Measurements from ENCODE around the gene COL6A3.

Gene COL6A3

GRCh38 chr2:237343993-237344392 lies 70.0 kb downstream of the COL6A3 start:
- Histone ChIP-seq H3K9me3 (ENCODE audit: control insufficient read depth, low read length) (no peaks in the 10 kb centered on the region), H3K36me3 (ENCODE audit: control insufficient read depth, insufficient read depth, low read length) (no peaks in the 10 kb centered on the region), H3K4me1 (ENCODE audit: control insufficient read depth, insufficient read depth, low read length, poor library complexity, severe bottlenecking) (no peaks in the 10 kb centered on the region), H3K27me3 (replicated peaks; ENCODE audit: control insufficient read depth, insufficient read depth, low read length, poor library complexity, severe bottlenecking) (no peaks in the 10 kb centered on the region), H3K27ac (ENCODE audit: insufficient read depth, low read length, poor library complexity, severe bottlenecking) (no peak overlapping the region), H3K4me3 (ENCODE audit: insufficient read depth, low read depth, low read length, poor library complexity, severe bottlenecking) (no peak overlapping the region)
- no peak for DNase-seq

GRCh38 chr2:237341872-237342271 lies 72.1 kb downstream of the COL6A3 start:
- Histone ChIP-seq H3K4me1 (ENCODE audit: control insufficient read depth, insufficient read depth, low read length, poor library complexity, severe bottlenecking) (no peaks in the 10 kb centered on the region), H3K27me3 (replicated peaks; ENCODE audit: control insufficient read depth, insufficient read depth, low read length, poor library complexity, severe bottlenecking) (no peaks in the 10 kb centered on the region), H3K9me3 (ENCODE audit: control insufficient read depth, low read length) (no peaks in the 10 kb centered on the region), H3K27ac (ENCODE audit: insufficient read depth, low read length, poor library complexity, severe bottlenecking) (no peak overlapping the region), H3K36me3 (ENCODE audit: control insufficient read depth, insufficient read depth, low read length) (no peaks in the 10 kb centered on the region), H3K4me3 (ENCODE audit: insufficient read depth, low read depth, low read length, poor library complexity, severe bottlenecking) (no peak overlapping the region)
- no peak for DNase-seq

GRCh38 chr2:237337586-237337985 lies 76.4 kb downstream of the COL6A3 start:
- no peaks in the 10 kb centered on the region for H3K36me3 ChIP-seq (ENCODE audit: control insufficient read depth, insufficient read depth, low read length)
- no peak overlapping the region for H3K27ac ChIP-seq (ENCODE audit: insufficient read depth, low read length, poor library complexity, severe bottlenecking)
- H3K27me3 ChIP-seq (replicated peaks; ENCODE audit: control insufficient read depth, insufficient read depth, low read length, poor library complexity, severe bottlenecking): no peaks in the 10 kb centered on the region
- no peak overlapping the region for H3K4me3 ChIP-seq (ENCODE audit: insufficient read depth, low read depth, low read length, poor library complexity, severe bottlenecking)
- no peaks in the 10 kb centered on the region for H3K4me1 ChIP-seq (ENCODE audit: control insufficient read depth, insufficient read depth, low read length, poor library complexity, severe bottlenecking)
- DNase-seq: no peak
- H3K9me3 ChIP-seq (ENCODE audit: control insufficient read depth, low read length): no peaks in the 10 kb centered on the region

GRCh38 chr2:237336131-237336530 lies 77.8 kb downstream of the COL6A3 start:
- no peaks in the 10 kb centered on the region for H3K4me1 ChIP-seq (ENCODE audit: control insufficient read depth, insufficient read depth, low read length, poor library complexity, severe bottlenecking)
- H3K36me3 ChIP-seq (ENCODE audit: control insufficient read depth, insufficient read depth, low read length): no peaks in the 10 kb centered on the region
- H3K27me3 ChIP-seq (replicated peaks; ENCODE audit: control insufficient read depth, insufficient read depth, low read length, poor library complexity, severe bottlenecking): no peaks in the 10 kb centered on the region
- no peaks in the 10 kb centered on the region for H3K9me3 ChIP-seq (ENCODE audit: control insufficient read depth, low read length)
- no peak overlapping the region for H3K27ac ChIP-seq (ENCODE audit: insufficient read depth, low read length, poor library complexity, severe bottlenecking)
- H3K4me3 ChIP-seq (ENCODE audit: insufficient read depth, low read depth, low read length, poor library complexity, severe bottlenecking): no peak overlapping the region
- no peak for DNase-seq

GRCh38 chr2:237333748-237334147 lies 80.2 kb downstream of the COL6A3 start:
- DNase-seq: no peak
- no peaks in the 10 kb centered on the region for H3K36me3 ChIP-seq (ENCODE audit: control insufficient read depth, insufficient read depth, low read length)
- H3K27me3 ChIP-seq (replicated peaks; ENCODE audit: control insufficient read depth, insufficient read depth, low read length, poor library complexity, severe bottlenecking): no peaks in the 10 kb centered on the region
- no peak overlapping the region for H3K27ac ChIP-seq (ENCODE audit: insufficient read depth, low read length, poor library complexity, severe bottlenecking)
- H3K9me3 ChIP-seq (ENCODE audit: control insufficient read depth, low read length): no peaks in the 10 kb centered on the region
- no peaks in the 10 kb centered on the region for H3K4me1 ChIP-seq (ENCODE audit: control insufficient read depth, insufficient read depth, low read length, poor library complexity, severe bottlenecking)
- no peak overlapping the region for H3K4me3 ChIP-seq (ENCODE audit: insufficient read depth, low read depth, low read length, poor library complexity, severe bottlenecking)

GRCh38 chr2:237330541-237330940 lies 83.4 kb downstream of the COL6A3 start:
- Histone ChIP-seq H3K27me3 (replicated peaks; ENCODE audit: control insufficient read depth, insufficient read depth, low read length, poor library complexity, severe bottlenecking) (no peaks in the 10 kb centered on the region), H3K4me3 (ENCODE audit: insufficient read depth, low read depth, low read length, poor library complexity, severe bottlenecking) (no peak overlapping the region), H3K27ac (ENCODE audit: insufficient read depth, low read length, poor library complexity, severe bottlenecking) (no peak overlapping the region), H3K9me3 (ENCODE audit: control insufficient read depth, low read length) (no peaks in the 10 kb centered on the region), H3K36me3 (ENCODE audit: control insufficient read depth, insufficient read depth, low read length) (no peaks in the 10 kb centered on the region), H3K4me1 (ENCODE audit: control insufficient read depth, insufficient read depth, low read length, poor library complexity, severe bottlenecking) (no peaks in the 10 kb centered on the region)
- no peak for DNase-seq

- H3K27ac ChIP-seq (ENCODE audit: insufficient read depth, low read length, poor library complexity, severe bottlenecking): no peak overlapping the region
Observed at GRCh38 chr2:237327175-237327950, 86.6 kb downstream of the COL6A3 start.

GRCh38 chr2:237326266-237327171 lies 87.4 kb downstream of the COL6A3 start:
- Histone ChIP-seq H3K9me3 (ENCODE audit: control insufficient read depth, low read length) (no peaks in the 10 kb centered on the region), H3K36me3 (ENCODE audit: control insufficient read depth, insufficient read depth, low read length) (no peaks in the 10 kb centered on the region), H3K27me3 (replicated peaks; ENCODE audit: control insufficient read depth, insufficient read depth, low read length, poor library complexity, severe bottlenecking) (no peaks in the 10 kb centered on the region), H3K4me1 (ENCODE audit: control insufficient read depth, insufficient read depth, low read length, poor library complexity, severe bottlenecking) (no peaks in the 10 kb centered on the region), H3K4me3 (ENCODE audit: insufficient read depth, low read depth, low read length, poor library complexity, severe bottlenecking) (no peak overlapping the region), H3K27ac (ENCODE audit: insufficient read depth, low read length, poor library complexity, severe bottlenecking) (no peak overlapping the region)
- no peak for DNase-seq

More at GRCh38 chr2:237327175-237327950, 86.6 kb downstream of the COL6A3 start:
- Histone ChIP-seq H3K27me3 (replicated peaks; ENCODE audit: control insufficient read depth, insufficient read depth, low read length, poor library complexity, severe bottlenecking) (no peaks in the 10 kb centered on the region), H3K4me1 (ENCODE audit: control insufficient read depth, insufficient read depth, low read length, poor library complexity, severe bottlenecking) (no peaks in the 10 kb centered on the region), H3K36me3 (ENCODE audit: control insufficient read depth, insufficient read depth, low read length) (no peaks in the 10 kb centered on the region), H3K9me3 (ENCODE audit: control insufficient read depth, low read length) (no peaks in the 10 kb centered on the region), H3K4me3 (ENCODE audit: insufficient read depth, low read depth, low read length, poor library complexity, severe bottlenecking) (no peak overlapping the region)
- no peak for DNase-seq

GRCh38 chr2:237324837-237325236 lies 89.1 kb downstream of the COL6A3 start:
- Histone ChIP-seq H3K4me3 (ENCODE audit: insufficient read depth, low read depth, low read length, poor library complexity, severe bottlenecking) (no peak overlapping the region), H3K4me1 (ENCODE audit: control insufficient read depth, insufficient read depth, low read length, poor library complexity, severe bottlenecking) (no peaks in the 10 kb centered on the region), H3K36me3 (ENCODE audit: control insufficient read depth, insufficient read depth, low read length) (no peaks in the 10 kb centered on the region), H3K9me3 (ENCODE audit: control insufficient read depth, low read length) (no peaks in the 10 kb centered on the region), H3K27ac (ENCODE audit: insufficient read depth, low read length, poor library complexity, severe bottlenecking) (no peak overlapping the region), H3K27me3 (replicated peaks; ENCODE audit: control insufficient read depth, insufficient read depth, low read length, poor library complexity, severe bottlenecking) (no peaks in the 10 kb centered on the region)
- no peak for DNase-seq

GRCh38 chr2:237324405-237324831 lies 89.5 kb downstream of the COL6A3 start:
- no peaks in the 10 kb centered on the region for H3K36me3 ChIP-seq (ENCODE audit: control insufficient read depth, insufficient read depth, low read length)
- H3K27me3 ChIP-seq (replicated peaks; ENCODE audit: control insufficient read depth, insufficient read depth, low read length, poor library complexity, severe bottlenecking): no peaks in the 10 kb centered on the region
- no peak for DNase-seq
- no peak overlapping the region for H3K27ac ChIP-seq (ENCODE audit: insufficient read depth, low read length, poor library complexity, severe bottlenecking)
- no peak overlapping the region for H3K4me3 ChIP-seq (ENCODE audit: insufficient read depth, low read depth, low read length, poor library complexity, severe bottlenecking)
- H3K4me1 ChIP-seq (ENCODE audit: control insufficient read depth, insufficient read depth, low read length, poor library complexity, severe bottlenecking): no peaks in the 10 kb centered on the region
- H3K9me3 ChIP-seq (ENCODE audit: control insufficient read depth, low read length): no peaks in the 10 kb centered on the region
